SU-DHL-6 (cell line): Measurements from ENCODE around the gene C2orf42.

Experiments
- CTCF ChIP-seq: fragments of 200-600 bp; sonication (generic); IDR thresholded peaks from one replicate; pipeline ENCODE4 v1.5.1; 2017; ENCODE audit warnings: antibody characterized with exemption, mild to moderate bottlenecking, low read length, moderate library complexity; ENCODE audit not compliant: insufficient read depth, poor library complexity, severe bottlenecking
- EZH2phosphoT487 ChIP-seq: fragments of 200-600 bp; sonication (generic), shearing (Covaris generic); conservative IDR thresholded peaks from 2 replicates; pipeline ENCODE4 v1.6.1; 2018; ENCODE audit warnings: mild to moderate bottlenecking, antibody characterized with exemption, low read length, moderate library complexity, mixed read lengths

GRCh38 chr2:70181363-70181956 lies 9.4 kb downstream of the C2orf42 start:
- TF ChIP-seq CTCF: no peak
- no peak for TF ChIP-seq EZH2phosphoT487
